LNCAP (cell line): ENCODE results near the gene INPP5J.

Experiments
- TF ChIP-seq, protein P1 (sequence below): fragments of 450-650 bp; IDR thresholded peaks from 2 replicates; pipeline ENCODE4 v1.5.1; 2017; ENCODE audit warnings: mild to moderate bottlenecking

INPP5J gene

DNA sequence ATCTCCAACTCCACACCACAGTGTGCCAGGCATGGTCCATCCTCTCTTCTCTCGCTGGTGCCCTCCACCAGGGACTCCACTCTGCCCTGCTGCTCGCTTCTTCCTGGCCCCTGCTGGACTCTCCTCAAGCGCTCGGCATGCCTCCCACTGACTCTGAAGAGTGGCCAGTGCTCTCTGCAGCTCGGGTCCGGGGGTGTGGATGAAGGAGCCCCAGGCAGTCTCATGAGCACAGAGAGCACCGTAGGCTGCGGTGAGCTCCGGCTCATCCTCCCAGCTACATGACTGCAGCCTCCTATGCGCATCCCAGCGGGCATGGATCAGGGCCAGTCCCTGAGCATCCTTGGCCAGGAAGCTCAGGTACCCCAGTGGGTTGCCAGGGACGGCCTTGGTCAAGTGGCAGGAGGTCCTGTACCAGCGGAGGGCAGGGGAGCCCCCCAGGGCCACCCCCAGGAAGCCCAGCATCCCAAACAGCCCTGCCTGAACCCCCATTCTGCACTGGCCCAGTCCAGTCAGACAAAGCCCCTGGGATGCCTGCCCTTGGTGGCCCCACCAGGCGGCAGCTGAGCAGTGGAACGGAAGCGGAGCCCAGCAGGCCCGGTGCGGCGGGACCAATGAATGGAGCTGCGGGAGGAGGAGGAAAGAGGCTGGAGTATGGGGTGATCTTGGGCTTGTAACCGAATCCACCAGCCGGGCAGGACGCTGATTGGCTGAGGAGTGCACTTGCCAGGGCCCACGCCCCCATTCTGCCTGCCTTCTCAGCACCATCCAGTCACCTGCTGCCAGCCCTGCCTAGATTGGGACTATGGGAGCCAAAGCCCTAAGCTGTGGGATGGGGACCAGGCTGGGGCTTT, 17.3 kb downstream of the INPP5J start, which contains the start of gene PLA2G3:
Gene PLA2G3 (minus strand): TSS at position 643 of the 851 bp plus-strand sequence. CDS start 154 bp downstream, at position 489.
- TF ChIP-seq, protein P1, sequence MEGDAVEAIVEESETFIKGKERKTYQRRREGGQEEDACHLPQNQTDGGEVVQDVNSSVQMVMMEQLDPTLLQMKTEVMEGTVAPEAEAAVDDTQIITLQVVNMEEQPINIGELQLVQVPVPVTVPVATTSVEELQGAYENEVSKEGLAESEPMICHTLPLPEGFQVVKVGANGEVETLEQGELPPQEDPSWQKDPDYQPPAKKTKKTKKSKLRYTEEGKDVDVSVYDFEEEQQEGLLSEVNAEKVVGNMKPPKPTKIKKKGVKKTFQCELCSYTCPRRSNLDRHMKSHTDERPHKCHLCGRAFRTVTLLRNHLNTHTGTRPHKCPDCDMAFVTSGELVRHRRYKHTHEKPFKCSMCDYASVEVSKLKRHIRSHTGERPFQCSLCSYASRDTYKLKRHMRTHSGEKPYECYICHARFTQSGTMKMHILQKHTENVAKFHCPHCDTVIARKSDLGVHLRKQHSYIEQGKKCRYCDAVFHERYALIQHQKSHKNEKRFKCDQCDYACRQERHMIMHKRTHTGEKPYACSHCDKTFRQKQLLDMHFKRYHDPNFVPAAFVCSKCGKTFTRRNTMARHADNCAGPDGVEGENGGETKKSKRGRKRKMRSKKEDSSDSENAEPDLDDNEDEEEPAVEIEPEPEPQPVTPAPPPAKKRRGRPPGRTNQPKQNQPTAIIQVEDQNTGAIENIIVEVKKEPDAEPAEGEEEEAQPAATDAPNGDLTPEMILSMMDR = no peak

DNA sequence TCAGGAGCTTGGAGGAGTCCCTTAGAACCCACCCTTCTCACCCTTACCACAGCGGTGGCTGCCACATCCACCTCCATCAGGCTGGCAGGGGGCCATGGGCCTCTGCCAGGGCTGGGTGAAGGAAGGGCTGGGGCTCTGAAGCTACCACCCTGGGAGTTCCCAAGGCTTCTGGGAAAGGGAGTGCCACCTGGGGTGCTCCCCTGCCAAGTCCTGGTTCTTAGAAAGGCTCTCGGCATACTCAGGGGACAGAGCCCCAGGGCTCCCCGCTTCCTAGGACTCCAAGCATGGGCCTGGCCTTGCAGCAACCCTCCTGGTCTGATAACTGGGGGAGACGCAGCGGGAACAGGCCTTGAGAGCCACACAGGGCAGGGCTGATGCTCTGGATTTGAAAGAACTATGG, 18.0 kb downstream of the INPP5J start:
- TF ChIP-seq, protein P1 = no peak

DNA sequence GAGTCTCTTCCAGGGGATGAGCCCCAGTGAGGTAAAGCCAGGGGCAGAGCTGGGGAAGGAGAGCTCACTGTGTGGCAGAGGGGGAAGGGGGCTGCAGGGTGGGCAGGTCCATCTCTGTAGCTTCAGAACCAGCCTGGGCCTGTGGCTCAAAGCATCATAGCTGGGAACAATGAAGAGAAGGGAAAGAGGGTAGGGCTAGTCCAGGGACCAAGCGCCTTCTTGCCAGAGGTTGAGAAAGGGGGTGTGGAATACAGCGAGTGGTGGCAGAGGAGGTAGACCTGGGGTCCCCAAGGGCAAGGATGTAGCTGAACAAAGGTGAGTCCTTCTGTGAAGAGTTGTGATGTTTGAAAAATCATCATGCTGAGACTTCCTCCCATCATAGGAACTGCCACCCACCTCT, 18.8 kb downstream of the INPP5J start:
- TF ChIP-seq, protein P1 = no peak

DNA sequence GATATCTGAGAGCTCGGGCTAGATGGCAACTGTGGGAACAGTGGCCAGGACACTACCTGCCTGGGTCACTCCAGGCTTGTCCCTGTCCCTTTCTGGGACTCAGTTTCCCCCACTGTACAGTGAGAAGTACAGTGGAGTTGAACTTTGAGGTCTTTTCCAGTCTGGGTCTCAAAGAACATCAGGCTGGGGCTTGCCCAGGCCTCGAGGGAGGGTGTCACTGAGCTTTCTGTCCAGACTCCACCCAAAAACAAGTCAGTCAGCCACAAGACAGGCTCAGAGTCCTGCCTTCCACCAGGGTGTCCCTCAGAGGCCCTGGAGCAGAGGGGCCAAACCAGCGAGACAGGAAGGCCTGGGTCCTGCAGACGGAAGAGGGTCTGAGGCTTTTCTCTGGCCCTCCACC, 19.5 kb downstream of the INPP5J start:
- TF ChIP-seq, protein P1 = no peak

DNA sequence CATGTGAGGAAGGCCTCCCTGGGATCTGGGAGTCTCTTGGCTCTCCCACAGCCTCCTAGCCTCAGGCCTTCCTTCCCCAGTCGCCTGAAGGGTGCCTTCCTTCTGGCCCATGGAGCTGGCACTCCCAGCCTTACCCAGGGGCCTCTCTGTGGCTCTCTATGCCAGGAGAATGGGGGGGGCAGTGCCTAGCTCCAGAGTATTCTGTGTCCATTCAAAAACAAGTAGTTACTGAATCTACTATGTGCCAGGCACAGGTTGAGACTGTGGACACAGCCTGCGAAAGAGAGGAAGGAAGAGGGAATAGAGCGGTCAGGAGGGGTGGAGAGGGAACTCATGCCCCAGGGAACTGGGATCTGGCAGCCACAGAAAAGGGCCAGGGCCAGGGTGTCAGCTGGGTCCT, 20.3 kb downstream of the INPP5J start:
- TF ChIP-seq, protein P1 = no peak

DNA sequence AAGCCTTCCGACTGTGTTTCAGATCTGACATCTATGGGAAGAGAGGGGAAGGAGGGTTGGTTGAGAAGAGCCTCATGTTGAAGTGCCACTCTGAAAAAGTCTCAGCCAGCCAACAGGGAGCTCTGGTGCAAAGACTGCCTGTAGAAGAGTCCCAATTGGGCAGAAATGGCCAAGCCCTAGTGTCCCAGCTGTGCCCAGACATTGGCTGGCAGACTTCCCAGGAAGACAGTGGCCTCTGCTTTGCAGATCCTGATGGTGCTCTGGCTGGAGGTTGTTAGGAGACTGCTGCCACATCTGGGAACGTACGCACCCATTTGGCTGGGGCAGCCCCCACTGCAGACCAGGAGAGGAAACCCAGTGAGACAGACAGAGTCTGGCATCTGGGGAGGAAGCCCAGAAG, 20.8 kb downstream of the INPP5J start:
- TF ChIP-seq, protein P1 = no peak

DNA sequence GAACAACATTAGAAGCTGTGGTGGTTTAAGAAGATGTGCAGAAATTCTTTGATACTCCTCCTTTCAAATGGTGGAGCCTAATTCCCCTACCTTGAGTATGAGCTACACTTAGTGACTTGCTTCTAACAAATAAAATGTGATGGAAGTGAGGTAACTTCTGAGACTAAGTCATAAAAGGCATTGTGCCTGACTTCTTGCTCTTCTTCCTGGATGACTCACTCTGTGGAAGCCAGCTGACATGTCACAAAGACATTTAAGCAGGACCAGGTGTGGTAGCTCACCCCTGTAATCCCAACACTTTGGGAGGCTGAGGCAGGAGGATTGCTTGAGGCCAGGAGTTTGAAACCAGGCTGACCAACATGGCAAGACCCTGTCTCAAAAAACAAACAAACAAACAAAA, 21.5 kb downstream of the INPP5J start:
- TF ChIP-seq, protein P1 = no peak
